GM10847 (cell line): Measurements from ENCODE around the gene GABARAP.

ENCODE experiments used
- POLR2A ChIP-seq: IDR thresholded peaks from 2 replicates; pipeline ENCODE4 v1.6.1; 2011; ENCODE audit not compliant: insufficient read length; ENCODE audit errors: extremely low read depth

Gene GABARAP

DNA sequence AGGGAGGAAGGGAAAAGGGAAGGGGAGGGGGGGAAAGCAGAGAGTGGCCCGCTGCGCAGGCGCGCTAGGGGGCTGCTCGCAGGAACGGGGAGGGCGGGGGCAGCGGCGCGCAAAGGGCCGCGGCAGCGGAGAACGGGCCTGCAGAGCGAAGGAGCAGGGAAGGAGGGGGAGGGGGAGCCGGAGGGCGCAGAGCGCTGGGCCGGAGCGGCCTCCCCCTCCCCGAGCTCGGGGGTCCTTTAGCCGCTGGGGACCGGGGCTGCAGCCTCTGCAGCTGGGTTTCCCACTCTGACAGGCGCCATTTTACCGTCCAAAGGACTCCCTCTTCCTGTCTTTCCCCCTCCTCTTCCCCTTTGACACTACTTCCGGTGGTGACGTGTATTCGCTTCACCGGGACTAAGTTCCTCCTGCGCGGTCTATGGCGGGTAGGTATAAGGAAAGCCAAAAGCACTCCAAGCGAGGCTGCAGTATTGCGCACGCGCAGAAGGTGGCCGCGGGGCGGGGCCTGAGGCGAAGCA is 9.5 kb upstream of the GABARAP start, which contains the start of gene CTDNEP1:
Gene CTDNEP1 (minus strand): TSS at position 74 of the 515 bp plus-strand sequence. CDS start 438 bp downstream, outside the sequence.
- TF ChIP-seq POLR2A: no peak

DNA sequence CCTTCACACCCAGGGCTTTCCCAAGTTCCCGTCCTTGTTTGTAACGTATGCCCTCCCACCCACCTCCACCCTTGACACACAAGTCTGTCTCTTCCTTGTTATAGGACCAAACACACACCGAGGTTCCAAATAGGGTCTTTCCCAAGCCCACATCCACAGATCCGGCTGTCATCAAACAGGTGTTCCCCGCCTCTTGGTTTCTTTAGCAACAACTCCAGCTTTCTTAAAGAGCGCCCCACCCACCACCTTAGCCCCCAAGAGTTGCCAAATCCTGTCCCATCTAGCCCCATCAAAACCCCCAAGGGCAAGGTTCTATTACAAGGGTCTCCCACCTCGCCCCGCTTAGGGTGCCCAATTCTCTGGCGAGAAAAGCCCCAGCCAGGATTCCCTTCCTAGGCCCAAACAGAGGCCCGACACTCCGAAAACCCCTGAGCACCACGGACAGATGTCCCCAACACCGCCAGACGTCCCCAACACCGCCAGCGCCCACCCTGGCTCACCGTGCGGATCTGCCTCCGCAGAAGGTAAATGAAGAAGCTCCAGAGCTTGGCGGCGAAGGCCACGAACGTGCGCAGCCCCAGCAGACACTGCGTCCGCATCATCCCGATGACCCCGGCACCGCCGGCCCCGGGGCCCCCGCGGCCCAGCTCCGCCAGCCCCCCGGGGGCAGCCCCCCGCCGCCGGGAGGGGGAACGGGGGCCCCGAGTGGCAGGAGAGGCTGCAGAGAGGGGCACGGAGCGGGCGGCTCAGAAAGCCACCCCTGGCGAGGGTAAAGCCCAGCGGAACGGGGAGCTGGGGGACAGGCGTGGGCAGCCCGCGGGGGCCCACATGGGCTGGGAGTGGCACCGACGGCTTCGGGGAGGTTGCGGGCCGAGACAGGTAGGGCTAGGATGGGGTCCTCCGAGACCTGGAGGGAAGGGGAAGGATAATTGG is 8.7 kb upstream of the GABARAP start:
- no peak for TF ChIP-seq POLR2A

GRCh38 chr17:7249830-7250229 is 7.6 kb upstream of the GABARAP start:
- no peak for TF ChIP-seq POLR2A

DNA sequence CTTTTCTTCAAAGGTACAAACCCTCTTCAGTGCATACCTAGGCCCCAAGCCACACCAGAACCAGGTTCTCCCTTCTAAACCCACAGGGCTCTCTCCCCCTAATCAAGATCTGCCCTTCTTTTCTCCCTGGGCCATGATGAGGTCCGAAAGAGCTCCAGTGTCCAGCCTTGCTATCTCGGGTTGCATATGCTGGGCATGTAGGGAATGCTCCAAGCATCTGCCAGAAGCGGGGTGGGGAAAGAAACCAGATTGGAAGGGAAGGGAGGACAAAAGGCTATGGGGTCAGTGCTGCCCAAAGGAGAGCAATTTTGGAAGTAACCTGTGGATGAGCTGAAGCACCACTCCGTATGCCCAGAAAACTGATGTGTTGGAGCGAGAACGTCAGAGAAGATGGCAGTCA is 7.0 kb upstream of the GABARAP start:
- TF ChIP-seq POLR2A: no peak

GRCh38 chr17:7248796-7249195 is 6.5 kb upstream of the GABARAP start:
- TF ChIP-seq POLR2A: no peak

GRCh38 chr17:7246779-7247178 is 4.5 kb upstream of the GABARAP start:
- no peak for TF ChIP-seq POLR2A

- no peak for TF ChIP-seq POLR2A
These were observed 1.1 kb upstream of the GABARAP start for GRCh38 chr17:7243453-7243729.

- TF ChIP-seq POLR2A: peak; percentile 34
These were observed 636 bp upstream of the GABARAP start for GRCh38 chr17:7242717-7243452.

DNA sequence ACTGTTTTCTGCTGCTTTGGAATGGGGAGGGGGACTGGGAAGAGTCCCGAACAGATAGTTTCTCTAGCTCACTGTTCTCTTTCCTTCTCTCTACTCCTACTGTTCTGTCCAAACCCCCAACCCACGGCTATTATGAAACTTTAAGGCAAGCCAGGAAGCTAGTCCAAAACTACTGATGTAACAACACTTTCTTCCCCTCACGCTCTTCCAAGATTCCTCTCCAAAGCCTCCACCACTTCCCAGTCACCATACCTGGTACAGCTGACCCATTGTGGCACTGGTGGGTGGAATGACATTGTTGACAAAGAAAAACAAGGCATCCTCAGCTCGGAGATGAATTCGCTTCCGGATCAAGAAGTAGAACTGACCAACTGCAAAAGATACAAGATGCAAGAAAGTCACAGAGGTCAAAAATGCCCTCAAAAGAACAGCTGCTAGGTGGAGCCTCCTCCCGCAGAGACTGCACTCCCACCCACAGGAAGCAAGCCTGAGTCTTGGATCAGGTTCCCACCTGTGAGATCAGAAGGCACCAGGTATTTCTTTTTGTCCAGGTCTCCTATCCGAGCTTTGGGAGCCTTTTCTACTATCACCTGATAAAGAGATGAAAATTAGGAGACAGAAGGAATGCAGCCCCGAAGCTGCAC is 1.0 kb downstream of the GABARAP start:
- no peak for TF ChIP-seq POLR2A

DNA sequence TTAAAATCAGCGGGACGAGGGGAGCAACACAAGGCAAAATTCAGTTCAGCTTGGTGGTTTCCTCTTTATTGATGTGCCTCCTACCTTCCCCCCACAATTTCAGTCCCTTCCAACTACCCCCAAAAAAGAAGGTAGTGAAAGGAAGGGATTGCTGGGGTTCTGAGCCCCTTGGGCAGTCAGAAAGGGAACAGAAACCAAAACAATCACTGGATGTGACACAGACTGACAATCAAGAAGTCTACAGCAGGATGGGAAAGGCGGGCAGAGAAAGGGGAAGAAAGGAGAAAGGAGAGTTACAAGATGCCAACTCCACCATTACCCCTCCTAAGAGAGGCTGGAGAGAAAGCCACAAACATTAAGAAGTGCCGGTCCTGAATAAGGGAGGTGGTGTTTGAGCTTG is 1.9 kb downstream of the GABARAP start:
- TF ChIP-seq POLR2A: no peak

DNA sequence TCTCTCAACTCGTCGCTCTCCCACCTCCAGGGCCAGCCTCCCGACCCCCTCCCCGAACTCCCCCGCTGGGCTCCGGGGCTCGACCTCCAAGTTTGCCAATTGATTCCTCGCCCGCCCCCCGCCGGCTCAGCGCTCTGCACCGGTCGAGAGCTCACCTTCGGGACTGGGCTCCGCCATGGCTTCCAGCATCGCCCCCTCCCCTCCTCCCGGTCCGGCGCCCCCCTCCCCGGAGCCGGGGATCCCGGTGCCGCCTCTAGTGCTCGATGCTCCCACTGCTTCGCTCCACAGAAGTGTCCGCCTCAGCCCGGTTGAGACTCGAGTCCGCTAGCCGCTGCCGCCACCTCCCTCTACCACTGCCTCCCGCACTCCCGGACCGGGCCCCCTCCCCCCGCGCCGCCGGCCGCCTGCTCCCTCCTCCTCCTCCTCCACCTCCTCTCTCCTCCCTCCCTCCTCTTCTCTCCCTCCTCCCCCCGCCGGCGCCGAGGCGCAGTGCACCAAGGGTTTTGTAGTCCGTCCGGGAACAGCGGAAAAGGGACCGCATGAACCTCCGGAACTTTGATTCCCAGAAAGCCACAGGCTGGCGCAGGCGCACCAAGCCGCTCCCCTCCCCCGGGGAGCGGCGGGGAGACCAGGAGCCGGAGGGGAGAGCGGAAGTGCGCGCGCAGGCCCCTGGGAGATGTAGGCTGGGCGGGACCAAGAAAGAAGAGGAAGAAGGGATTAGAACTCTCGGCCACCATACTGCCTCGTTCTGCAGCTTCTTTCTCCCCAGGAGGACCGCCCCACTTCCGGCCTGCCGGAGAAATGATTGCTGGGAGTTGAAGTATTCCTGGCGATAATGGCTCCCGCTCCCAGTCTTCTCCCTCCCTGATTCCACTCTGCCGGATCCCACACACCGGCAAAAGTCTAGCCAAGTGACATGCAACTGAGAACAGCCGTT is 2.9 kb downstream of the GABARAP start, which contains the start of gene PHF23:
Gene PHF23 (minus strand): TSS at position 367 of the 937 bp plus-strand sequence. CDS start 178 bp downstream, at position 189.
- TF ChIP-seq POLR2A: peak; percentile 22

GRCh38 chr17:7238420-7239090 is 3.7 kb downstream of the GABARAP start:
- no peak for TF ChIP-seq POLR2A

- TF ChIP-seq POLR2A: peak; percentile 48
These were observed 4.4 kb downstream of the GABARAP start for GRCh38 chr17:7237761-7238419.

DNA sequence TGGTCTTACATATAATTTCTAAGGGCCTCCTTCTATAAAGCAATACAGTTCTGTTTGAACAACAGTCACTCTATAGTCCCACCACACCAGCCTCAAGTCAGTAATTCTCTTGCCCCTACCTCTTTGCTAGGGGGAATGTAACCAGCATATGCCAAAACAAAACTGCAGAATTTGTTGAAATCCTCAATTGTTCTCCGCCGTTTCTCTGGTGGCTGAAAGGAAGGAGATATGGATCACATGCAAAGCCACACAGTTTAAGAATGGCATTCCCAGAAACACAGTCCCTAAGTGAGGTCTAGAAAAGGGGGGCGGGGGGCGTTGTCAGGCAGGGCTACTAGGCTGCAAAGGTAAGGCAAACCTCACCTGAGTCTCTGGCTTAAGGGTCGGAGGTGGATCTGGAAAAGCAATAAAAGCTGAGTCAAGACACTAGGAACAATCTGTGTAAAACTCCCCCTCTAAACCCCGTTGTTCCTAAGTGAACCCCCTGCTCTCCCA is 4.9 kb downstream of the GABARAP start:
- TF ChIP-seq POLR2A: no peak

- no peak for TF ChIP-seq POLR2A
These were observed 5.4 kb downstream of the GABARAP start for GRCh38 chr17:7236808-7237207.
